Measurements from ENCODE around the gene NARS2. TPM values are rescaled to one million over a fixed set of nuclear protein-coding genes. Genes with fewer than 3 reads are reported as not detected.
A peak's percentile ranks its signal among the peaks of the same experiment; 100 is the strongest.

NARS2 gene
- total RNA-seq, 6 donors from 2014 or later = 7.7 to 45.1 (median 15.5) TPM

DNA sequence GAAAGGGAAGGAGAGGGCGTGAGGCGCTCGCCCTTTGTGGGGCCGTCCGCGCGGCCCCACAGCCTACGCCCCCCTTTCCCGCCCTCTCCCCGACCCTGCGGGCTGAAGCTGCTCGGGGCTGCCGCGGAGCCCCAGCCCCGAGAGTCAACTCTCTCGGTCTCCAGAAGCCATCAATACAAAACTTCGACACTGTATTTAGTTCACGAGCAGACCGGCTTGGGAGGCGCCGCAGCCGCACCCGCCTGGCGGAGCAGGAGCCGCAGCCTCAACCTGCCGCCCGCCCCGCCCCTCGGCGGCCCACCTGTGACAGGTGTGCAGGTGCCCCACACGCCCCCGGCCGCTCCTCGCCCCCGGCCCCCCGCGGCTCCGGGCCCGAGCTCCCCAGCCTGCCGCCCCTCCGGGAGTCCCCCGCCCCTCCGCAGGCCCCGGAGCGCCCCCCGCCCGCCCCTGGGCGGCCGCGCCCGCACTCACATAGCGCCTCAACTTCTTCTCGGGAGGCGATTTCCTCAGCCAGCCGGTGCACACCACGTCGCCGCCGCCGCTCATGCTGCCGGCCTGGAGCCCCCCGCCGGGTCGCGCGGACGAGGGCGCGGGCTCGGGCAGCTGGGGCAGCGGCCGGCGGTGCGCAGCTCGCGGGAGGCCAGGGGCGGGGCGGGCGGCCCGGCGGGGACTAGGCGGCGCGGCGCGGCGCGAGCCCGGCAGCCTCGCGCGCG is 157.3 kb downstream of the NARS2 start, which contains the start of gene GAB2:
Gene GAB2, minus strand, starts transcription at position 646 of the 713 bp plus-strand sequence. Its CDS starts 100 bp downstream, at position 546.
- H3K4me3 ChIP-seq = peak within 1 kb of the TSS; percentile 70 to 96 (median 94)
- no peaks in the 10 kb centered on the region for H3K27me3 ChIP-seq
- no peaks in the 10 kb centered on the region for H3K36me3 ChIP-seq
- no peak for TF ChIP-seq EP300 (IDR thresholded peaks at IDR 0.05)
- peak in 1 of 4 donors; percentile 32 for TF ChIP-seq POLR2A (IDR thresholded peaks at IDR 0.05)
- peak within 1 kb of the TSS; percentile 92 to 100 (median 98) for H3K27ac ChIP-seq
- 1% methylated on average over 22 to 40 of the region's 93 CpGs for WGBS, 2 donors
- no peaks in the 10 kb centered on the region for H3K9me3 ChIP-seq
- ATAC-seq (ENCODE audit: low FRiP score in 2 of 2) = no peak
- DNase-seq = peak in 1 of 2 donors; percentile 93
- peaks cover 30 to 54% (median 39%) of the 10 kb centered on the region in 4 donors for H3K4me1 ChIP-seq

DNA sequence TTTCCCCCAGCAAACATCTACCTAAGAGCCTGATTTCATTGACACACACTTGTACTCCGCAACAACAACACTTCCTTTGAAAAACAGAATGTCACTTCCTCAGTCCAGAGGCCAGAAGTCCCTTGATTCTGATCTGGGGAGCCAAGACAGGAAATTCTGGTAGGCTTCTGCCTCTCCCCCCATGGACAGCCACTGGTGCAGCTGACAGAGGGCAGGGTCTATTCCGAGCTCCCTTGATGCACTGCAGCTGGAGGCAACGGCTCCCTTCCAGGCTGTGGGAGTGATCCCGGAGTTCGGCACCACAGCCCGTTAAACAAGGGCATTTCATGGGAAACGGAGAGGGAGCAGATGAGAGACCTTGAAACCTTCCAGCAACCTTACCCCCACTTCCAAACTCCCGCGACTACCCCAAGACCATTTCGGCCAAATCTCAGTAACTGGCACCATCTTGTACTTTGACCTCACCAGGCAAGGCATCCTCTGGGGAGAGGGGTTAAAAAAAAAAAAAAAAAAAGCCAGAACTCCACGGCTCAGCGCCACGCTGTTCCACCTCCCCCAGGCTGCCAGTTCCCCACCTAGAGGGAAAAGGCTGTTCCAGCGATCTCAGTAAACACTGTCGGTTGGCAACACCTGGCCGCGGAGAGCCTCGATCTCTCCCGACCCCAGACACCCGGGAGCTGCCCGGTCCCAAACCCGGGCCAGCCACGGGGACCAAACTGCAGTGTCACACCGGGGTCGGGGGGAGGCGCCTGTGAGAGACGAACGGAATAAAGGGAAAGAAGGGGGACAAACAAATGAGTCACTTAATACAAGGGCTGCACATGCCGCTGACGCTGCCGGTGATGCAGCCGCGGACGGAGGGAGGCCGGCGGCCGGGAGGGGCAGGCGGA is 158.1 kb downstream of the NARS2 start:
- Histone ChIP-seq H3K27me3 (no peaks in the 10 kb centered on the region), H3K4me1 (peaks cover 30 to 54% (median 39%) of the 10 kb centered on the region in 4 donors), H3K27ac (peak overlapping the region; percentile 92 to 100 (median 98)), H3K9me3 (no peaks in the 10 kb centered on the region), H3K36me3 (no peaks in the 10 kb centered on the region), H3K4me3 (peak overlapping the region; percentile 70 to 96 (median 94))
- ATAC-seq (ENCODE audit: low FRiP score in 2 of 2) (peak; percentile 79 to 92), DNase-seq (peak; percentile 91 to 94)
- TF ChIP-seq CTCF (IDR thresholded peaks at IDR 0.05) (peak in 5 of 6 experiments; percentile 43 to 73 (median 58)), POLR2A (IDR thresholded peaks at IDR 0.05) (peak in 3 of 4 donors; percentile 65 to 94 (median 88)), POLR2AphosphoS5 (IDR thresholded peaks at IDR 0.05) (peak; percentile 83 to 92), EP300 (IDR thresholded peaks at IDR 0.05) (no peak)
- 1 to 2% methylated on average over 33 to 38 of the region's 38 CpGs for WGBS, 2 donors

DNA sequence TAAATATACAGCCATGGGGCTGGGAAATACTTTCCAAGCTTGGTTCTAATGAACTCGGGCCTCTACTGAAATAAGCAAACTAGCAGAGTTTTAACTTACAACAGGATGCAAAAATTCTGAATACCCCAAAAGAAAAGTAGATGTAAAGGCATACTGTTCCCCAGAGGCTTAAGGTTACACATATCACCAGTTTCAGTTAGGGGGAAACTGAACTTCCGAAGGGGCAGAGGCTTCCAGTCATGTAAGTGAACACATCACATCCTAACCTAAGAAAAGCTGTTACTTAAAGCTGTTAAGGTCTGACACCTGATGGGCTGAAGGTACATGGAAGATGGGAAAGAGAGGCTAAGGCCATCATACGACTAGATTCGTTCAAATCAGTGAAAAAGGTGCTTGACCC is 159.3 kb downstream of the NARS2 start:
- ATAC-seq (ENCODE audit: low FRiP score in 2 of 2) = no peak
- 57 to 64% methylated on average over 4 of the region's 4 CpGs for WGBS, 2 donors
- H3K9me3 ChIP-seq = peaks cover 0 to 3% (median 1%) of the 10 kb centered on the region in 4 donors
- H3K27me3 ChIP-seq = no peaks in the 10 kb centered on the region
- H3K27ac ChIP-seq = peak overlapping the region; percentile 1 to 100 (median 96)
- DNase-seq = no peak
- peaks cover 0 to under 1% (median 0%) of the 10 kb centered on the region in 4 donors for H3K36me3 ChIP-seq
- H3K4me1 ChIP-seq = peaks cover 25 to 47% (median 35%) of the 10 kb centered on the region in 4 donors
- H3K4me3 ChIP-seq = no peak overlapping the region
- no peak for TF ChIP-seq EP300 (IDR thresholded peaks at IDR 0.05)

- ATAC-seq (ENCODE audit: low FRiP score in 2 of 2) (no peak), DNase-seq (no peak)
- TF ChIP-seq POLR2A (IDR thresholded peaks at IDR 0.05) (no peak), CTCF (IDR thresholded peaks at IDR 0.05) (peak in 4 of 6 experiments; percentile 32 to 43 (median 34)), EP300 (IDR thresholded peaks at IDR 0.05) (no peak), POLR2AphosphoS5 (IDR thresholded peaks at IDR 0.05) (no peak)
- no peak overlapping the region for H3K4me3 ChIP-seq
- H3K4me1 ChIP-seq = peaks cover 17 to 39% (median 27%) of the 10 kb centered on the region in 4 donors
- H3K27me3 ChIP-seq = no peaks in the 10 kb centered on the region
- peaks cover 0 to 3% (median 0%) of the 10 kb centered on the region in 4 donors for H3K36me3 ChIP-seq
- H3K9me3 ChIP-seq = peaks cover 6 to 11% (median 8%) of the 10 kb centered on the region in 4 donors
- H3K27ac ChIP-seq = peak overlapping the region in 2 of 4 donors; percentile 1 to 22
- WGBS, 2 donors = 83 to 86% methylated on average over 14 of the region's 14 CpGs
These were observed 160.2 kb downstream of the NARS2 start for GRCh38 chr11:78414321-78415051.

DNA sequence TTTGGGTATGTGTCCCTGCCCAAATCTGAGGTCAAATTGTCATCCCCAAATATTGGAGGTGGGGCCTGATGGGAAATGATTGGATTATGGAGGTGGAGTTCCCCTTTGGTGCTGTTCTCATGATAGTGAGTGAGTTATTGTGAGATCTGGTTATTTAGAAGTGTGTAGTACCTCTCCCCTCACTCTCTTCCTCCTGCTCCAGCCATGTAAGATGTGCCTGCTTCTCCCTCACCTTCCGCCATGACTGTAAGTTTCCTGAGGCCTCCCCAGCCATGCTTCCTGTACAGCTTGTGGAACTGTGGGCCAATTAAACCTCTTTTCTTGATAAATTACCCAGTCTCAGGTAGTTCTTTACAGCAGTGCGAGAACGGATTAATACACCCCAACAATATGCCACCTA is 166.0 kb downstream of the NARS2 start:
- peaks cover 0 to 16% (median 5%) of the 10 kb centered on the region in 4 donors for H3K4me1 ChIP-seq
- DNase-seq (no peak), ATAC-seq (ENCODE audit: low FRiP score in 2 of 2) (no peak)
- WGBS, 2 donors = 95% methylated on average over 3 of the region's 3 CpGs
- H3K4me3 ChIP-seq = no peak overlapping the region
- no peak for TF ChIP-seq POLR2A (IDR thresholded peaks at IDR 0.05)
- no peak for TF ChIP-seq CTCF (IDR thresholded peaks at IDR 0.05)
- TF ChIP-seq POLR2AphosphoS5 (IDR thresholded peaks at IDR 0.05) = no peak
- TF ChIP-seq EP300 (IDR thresholded peaks at IDR 0.05) = no peak
- peaks cover 6 to 15% (median 9%) of the 10 kb centered on the region in 4 donors for H3K9me3 ChIP-seq
- H3K27me3 ChIP-seq = no peaks in the 10 kb centered on the region
- peaks cover 0 to 3% (median 1%) of the 10 kb centered on the region in 4 donors for H3K36me3 ChIP-seq
- no peak overlapping the region for H3K27ac ChIP-seq
